BLaER1 treated with 17β-estradiol and CSF1 and Interleukin-3, amounts not matched to agents 10 nM and 100 nM (cell line): ENCODE data around the gene MROH2A.
A peak's percentile ranks its signal among the peaks of the same experiment; 100 is the strongest.
"Not testable (repeated sequence)": the region's sequence is repeated elsewhere in the genome, so short reads cannot be mapped to it uniquely, and the experiment has no call there.

ENCODE experiments used
- H3K27ac ChIP-seq, 11 experiments: shearing (Covaris generic); formaldehyde crosslinking; 2 replicates each; pipeline ENCODE4 v1.8.1; 2022
- H3K27me3 ChIP-seq, 11 experiments: shearing (Covaris generic); formaldehyde crosslinking; 2 replicates each; pipeline ENCODE4 v1.8.1; 2022
- H3K36me3 ChIP-seq, 11 experiments: shearing (Covaris generic); formaldehyde crosslinking; 2 replicates each; pipeline ENCODE4 v1.8.1; 2022
- H3K4me1 ChIP-seq, 10 experiments: shearing (Covaris generic); formaldehyde crosslinking; 2 replicates each; pipeline ENCODE4 v1.8.1; 2022
- H3K4me2 ChIP-seq, 11 experiments: shearing (Covaris generic); formaldehyde crosslinking; 2 replicates each; pipeline ENCODE4 v1.8.1; 2022
- H3K4me3 ChIP-seq, 10 experiments: shearing (Covaris generic); formaldehyde crosslinking; 2 replicates each; pipeline ENCODE4 v1.8.1; 2022
- H3K9ac ChIP-seq, 11 experiments: shearing (Covaris generic); formaldehyde crosslinking; 2 replicates each; pipeline ENCODE4 v1.8.1; 2022
- H3K9me3 ChIP-seq, 11 experiments: shearing (Covaris generic); formaldehyde crosslinking; replicated peaks in 1 of 11; 2 replicates each; pipeline ENCODE4 v1.8.1; 2022
- H4K20me1 ChIP-seq, 11 experiments: shearing (Covaris generic); formaldehyde crosslinking; 2 replicates each; pipeline ENCODE4 v1.8.1; 2022
- Cebpa-rat ChIP-seq, 11 experiments: shearing (Covaris generic); IDR thresholded peaks; 2 replicates each; pipeline ENCODE4 v1.8.1; 2022

The MROH2A gene

DNA sequence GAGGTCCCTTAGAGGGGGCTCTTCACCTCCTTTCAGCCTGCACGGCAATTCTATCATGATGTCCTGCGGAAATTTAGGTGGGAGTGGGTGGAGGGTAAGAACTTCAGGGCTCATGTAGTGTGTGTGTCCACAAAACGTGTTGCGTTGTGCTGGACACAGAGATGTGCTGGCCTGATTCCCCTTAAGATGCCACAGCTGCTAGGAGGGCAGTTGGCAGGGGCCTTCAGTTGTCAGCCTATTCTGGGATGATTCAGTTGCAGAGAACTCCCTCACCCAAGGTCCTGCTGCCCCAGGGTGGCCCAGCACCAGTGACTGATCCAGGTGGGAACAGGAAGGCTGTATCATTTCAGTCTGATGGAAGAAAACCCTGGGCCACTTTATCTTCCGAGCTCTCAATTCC is 77.2 kb downstream of the MROH2A start:
- H3K9ac ChIP-seq = 0 out of 22 replicates have a peak overlapping the region, but pooled peaks of 1 of the 11 experiments have one; percentile 94
- peaks cover 0 to 32% (median 25%) of the 10 kb centered on the region in 11 experiments; a peak in 18 of 22 replicates for H3K36me3 ChIP-seq
- peak overlapping the region in 1 of 10 experiments; percentile 74; a peak in 3 of 20 replicates for H3K4me3 ChIP-seq
- TF ChIP-seq Cebpa-rat (IDR thresholded peaks at IDR 0.05) = no peak
- peak overlapping the region in 7 of 11 experiments; percentile 61 to 94 (median 82); a peak in 9 of 22 replicates for H3K4me2 ChIP-seq
- H3K4me1 ChIP-seq = peaks cover 21 to 40% (median 25%) of the 10 kb centered on the region in 10 experiments
- H3K9me3 ChIP-seq = peaks cover 0 to 13% (median 0%) of the 10 kb centered on the region in 11 experiments; a peak in 7 of 22 replicates
- no peaks in the 10 kb centered on the region for H3K27me3 ChIP-seq
- H3K27ac ChIP-seq = peak overlapping the region in 7 of 11 experiments; percentile 79 to 95 (median 92); a peak in 9 of 22 replicates
- peaks cover 0 to 31% (median 20%) of the 10 kb centered on the region in 11 experiments; a peak in 16 of 22 replicates for H4K20me1 ChIP-seq

DNA sequence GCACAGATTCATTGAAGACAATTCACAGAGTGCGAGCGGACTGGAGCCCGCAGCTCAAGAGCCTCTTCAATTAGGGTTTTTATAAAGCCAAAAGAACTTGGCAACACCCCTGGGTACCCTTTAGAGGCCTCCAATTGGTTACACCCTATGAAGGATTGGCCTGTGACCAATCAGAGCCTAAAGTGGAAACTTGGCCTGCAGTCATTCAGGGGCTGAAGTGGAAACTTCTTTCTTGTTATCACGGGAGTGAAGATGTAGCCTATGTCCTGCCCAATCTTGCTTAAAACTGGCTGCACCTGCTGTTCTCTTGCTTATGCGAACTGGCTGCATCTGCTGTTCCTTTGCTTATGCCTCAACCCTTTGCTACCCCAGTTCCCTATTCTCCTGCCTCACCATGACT is 78.1 kb downstream of the MROH2A start:
- Histone ChIP-seq H3K4me2 (no peak overlapping the region), H3K27me3 (no peaks in the 10 kb centered on the region), H3K36me3 (peaks cover 0 to 23% (median 17%) of the 10 kb centered on the region in 11 experiments; a peak in 17 of 22 replicates), H3K27ac (no peak overlapping the region), H3K9me3 (peaks cover 0 to 13% (median 0%) of the 10 kb centered on the region in 11 experiments; a peak in 7 of 22 replicates), H3K4me1 (peaks cover 21 to 35% (median 24%) of the 10 kb centered on the region in 10 experiments), H3K4me3 (no peak overlapping the region), H4K20me1 (peaks cover 0 to 23% (median 12%) of the 10 kb centered on the region in 11 experiments; a peak in 13 of 22 replicates), H3K9ac (no peak overlapping the region)
- no peak for TF ChIP-seq Cebpa-rat (IDR thresholded peaks at IDR 0.05)

DNA sequence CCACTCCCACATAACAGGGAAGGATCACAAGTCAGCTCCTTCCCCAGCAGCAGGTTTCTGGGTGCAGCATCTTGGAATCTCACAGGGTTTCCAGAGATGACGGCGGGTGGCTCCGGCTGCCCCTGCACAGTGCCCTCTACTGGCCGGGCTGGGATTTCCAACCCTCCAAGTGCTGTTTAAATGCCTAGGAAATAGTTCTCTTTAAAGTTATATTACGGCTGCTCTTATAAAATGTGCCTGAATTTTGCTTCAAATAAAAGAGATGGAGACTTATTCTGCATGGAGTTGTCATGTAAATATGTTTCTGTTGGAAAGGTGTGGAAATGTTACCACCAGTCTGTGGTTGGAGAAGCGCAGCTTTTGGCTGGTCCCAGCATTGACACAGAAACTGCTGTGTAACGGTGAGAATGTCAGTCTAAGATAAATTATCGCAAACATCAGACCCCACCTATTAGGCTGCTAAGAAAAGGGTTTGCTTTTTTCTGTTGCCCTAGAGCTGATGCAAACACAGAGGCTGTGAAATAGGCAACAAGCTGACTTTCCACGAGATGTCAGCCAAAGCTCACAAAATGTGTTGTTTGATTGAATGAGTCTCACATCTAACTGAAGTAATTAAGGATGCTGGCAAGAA is 79.5 kb downstream of the MROH2A start:
- Histone ChIP-seq H3K9me3 (peaks cover 0 to 13% (median 0%) of the 10 kb centered on the region in 11 experiments; a peak in 7 of 22 replicates), H3K27ac (no peak overlapping the region), H3K4me3 (no peak overlapping the region), H3K9ac (no peak overlapping the region), H4K20me1 (peaks cover 0 to 10% (median 0%) of the 10 kb centered on the region in 11 experiments; a peak in 4 of 22 replicates), H3K27me3 (no peaks in the 10 kb centered on the region), H3K4me1 (peaks cover 10 to 20% (median 13%) of the 10 kb centered on the region in 10 experiments), H3K36me3 (peaks cover 0 to 9% (median 3%) of the 10 kb centered on the region in 11 experiments; a peak in 7 of 22 replicates), H3K4me2 (no peak overlapping the region)
- TF ChIP-seq Cebpa-rat (IDR thresholded peaks at IDR 0.05) = no peak

DNA sequence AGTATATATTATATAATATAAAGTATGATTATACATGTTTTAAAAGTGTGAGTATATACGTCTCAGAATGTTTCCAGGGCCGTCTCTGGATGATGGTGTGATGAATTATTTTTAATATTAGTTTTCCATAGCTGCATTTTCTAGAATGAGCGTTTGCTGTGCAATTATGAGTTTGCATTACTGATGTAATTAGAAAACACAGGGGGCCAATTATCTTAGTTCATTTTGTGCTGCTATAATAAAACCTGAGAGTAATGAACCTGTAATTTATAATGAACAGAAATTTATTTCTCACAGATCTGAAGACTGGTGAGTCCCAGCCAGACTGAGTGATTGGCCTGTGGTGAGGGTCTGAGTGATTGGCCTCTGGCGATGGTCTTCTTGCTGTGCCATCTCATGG is 80.2 kb downstream of the MROH2A start:
- H3K4me3 ChIP-seq = no peak overlapping the region
- peaks cover 0 to 13% (median 5%) of the 10 kb centered on the region in 11 experiments; a peak in 7 of 22 replicates for H3K9me3 ChIP-seq
- H3K4me1 ChIP-seq = peaks cover 3 to 13% (median 6%) of the 10 kb centered on the region in 10 experiments
- no peak for TF ChIP-seq Cebpa-rat (IDR thresholded peaks at IDR 0.05)
- H3K27me3 ChIP-seq = no peaks in the 10 kb centered on the region
- H4K20me1 ChIP-seq = peaks cover 0 to 4% (median 0%) of the 10 kb centered on the region in 11 experiments; a peak in 4 of 22 replicates
- H3K9ac ChIP-seq = no peak overlapping the region
- peaks cover 0 to 2% (median 0%) of the 10 kb centered on the region in 11 experiments; a peak in 4 of 22 replicates for H3K36me3 ChIP-seq
- no peak overlapping the region for H3K4me2 ChIP-seq
- no peak overlapping the region for H3K27ac ChIP-seq

DNA sequence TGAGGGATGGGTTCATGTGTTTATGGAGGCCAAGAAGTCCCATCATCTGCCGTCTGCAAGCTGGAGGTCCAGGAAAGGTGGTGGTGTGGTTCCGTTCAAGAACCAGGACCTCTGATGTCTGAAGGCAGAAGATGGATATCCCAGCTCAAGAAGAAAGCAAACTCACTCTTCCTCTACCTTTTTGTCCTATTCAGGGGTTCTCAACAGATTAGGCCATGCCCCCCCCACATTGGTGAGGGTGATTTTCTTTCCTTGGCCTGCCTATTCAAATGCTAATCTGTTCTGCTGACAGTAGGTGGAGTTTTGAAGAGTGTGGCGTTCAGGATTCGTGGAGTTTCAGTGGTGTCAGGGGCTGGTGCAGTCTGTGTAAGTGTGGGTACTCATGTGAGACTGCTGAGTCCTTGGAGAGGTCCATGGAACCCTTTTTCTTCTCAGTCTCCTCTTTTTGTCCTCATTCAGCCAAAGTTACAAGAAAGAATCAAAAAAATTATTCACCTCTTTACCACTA is 84.2 kb downstream of the MROH2A start:
- Histone ChIP-seq H3K36me3 (no peaks in the 10 kb centered on the region), H3K27me3 (no peaks in the 10 kb centered on the region), H3K27ac (no peak overlapping the region), H3K9ac (no peak overlapping the region), H3K9me3 (0 out of 22 replicates have a peak, but pooled peaks cover 0 to 8% (median 0%) of the 10 kb centered on the region in 11 experiments), H3K4me3 (no peak overlapping the region), H3K4me1 (no peaks in the 10 kb centered on the region), H4K20me1 (no peaks in the 10 kb centered on the region), H3K4me2 (no peak overlapping the region)
- TF ChIP-seq Cebpa-rat (IDR thresholded peaks at IDR 0.05) = no peak

DNA sequence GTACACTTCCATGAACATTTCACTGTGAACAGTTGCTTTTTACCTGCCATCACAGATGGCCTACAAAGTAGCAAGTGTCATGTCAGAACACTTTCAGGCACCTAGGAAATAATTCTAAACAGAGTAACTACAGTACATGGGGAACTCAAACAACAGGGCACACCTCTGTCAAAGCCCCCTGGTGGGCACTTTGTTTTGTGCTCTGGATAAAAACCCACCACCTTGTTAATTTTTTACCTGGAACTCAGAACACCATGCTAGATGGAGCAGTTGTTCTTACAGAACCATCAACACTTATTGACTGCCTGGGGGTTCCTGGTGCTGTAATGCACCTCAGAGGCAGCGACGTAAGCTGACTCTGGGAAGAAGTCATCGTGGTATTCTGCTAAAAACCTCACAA is 87.7 kb downstream of the MROH2A start:
- Histone ChIP-seq H3K4me2 (no peak overlapping the region), H3K36me3 (no peaks in the 10 kb centered on the region), H3K27me3 (no peaks in the 10 kb centered on the region; a peak in 1 of 22 replicates), H3K4me3 (no peak overlapping the region), H3K9ac (no peak overlapping the region), H3K4me1 (no peaks in the 10 kb centered on the region), H3K9me3 (peaks cover 11 to 31% (median 16%) of the 10 kb centered on the region in 11 experiments; a peak in 21 of 22 replicates), H4K20me1 (no peaks in the 10 kb centered on the region), H3K27ac (no peak overlapping the region)
- no peak for TF ChIP-seq Cebpa-rat (IDR thresholded peaks at IDR 0.05)

DNA sequence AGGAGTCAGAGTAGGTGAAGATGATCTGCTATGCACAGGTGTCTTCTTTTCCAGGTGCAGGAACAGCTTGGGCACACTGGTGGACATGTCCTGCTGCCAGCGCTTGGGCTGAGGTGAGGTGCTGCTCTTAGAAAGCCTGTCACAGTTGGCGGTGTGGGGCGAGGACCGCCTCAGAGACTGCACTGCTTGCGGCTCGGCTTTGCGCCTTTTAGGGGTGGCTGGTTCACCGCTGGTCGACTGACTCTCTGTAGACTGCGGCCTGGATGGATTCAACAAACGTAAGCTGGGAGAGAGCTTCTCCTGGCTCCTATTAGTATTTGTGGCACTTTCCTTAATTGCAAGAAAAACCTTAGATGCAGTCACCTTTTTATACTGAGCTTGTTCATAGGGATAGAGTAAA is 88.3 kb downstream of the MROH2A start:
- Histone ChIP-seq H3K4me1 (no peaks in the 10 kb centered on the region), H3K4me3 (no peak overlapping the region), H3K4me2 (no peak overlapping the region)

DNA sequence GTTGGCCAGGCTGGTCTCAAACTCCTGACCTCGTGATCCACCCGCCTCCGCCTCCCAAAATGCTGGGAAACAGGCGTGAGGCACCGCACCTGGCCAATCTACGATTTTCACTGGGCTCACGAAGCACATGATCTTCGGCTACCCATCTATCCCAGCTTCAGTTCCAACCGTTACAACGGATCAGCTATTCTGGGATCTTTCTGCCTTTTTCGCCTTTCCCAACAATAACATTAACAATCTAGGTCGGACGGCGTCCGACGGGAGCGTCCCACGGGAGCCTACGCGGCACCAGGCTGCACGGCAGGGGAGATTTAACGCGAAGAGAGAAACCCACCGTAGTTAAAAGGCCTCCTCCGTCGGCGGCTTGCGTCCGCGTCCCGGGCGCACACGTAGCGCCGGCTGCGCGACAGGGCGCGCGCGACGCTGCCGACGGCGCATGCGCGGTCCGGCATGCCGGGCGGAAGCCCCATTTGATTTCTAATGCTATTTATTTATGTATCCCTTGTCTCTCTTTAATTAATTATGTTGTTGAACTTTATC is 89.9 kb downstream of the MROH2A start, which contains the start of gene MSL3B:
Gene MSL3B, minus strand, starts transcription at position 394 of the 540 bp plus-strand sequence.
- Histone ChIP-seq H3K4me2 (no peak within 1 kb of the TSS), H4K20me1 (no peaks in the 10 kb centered on the region), H3K27ac (no peak within 1 kb of the TSS), H3K4me3 (no peak within 1 kb of the TSS), H3K4me1 (no peaks in the 10 kb centered on the region), H3K9me3 (peaks cover 11 to 28% (median 18%) of the 10 kb centered on the region in 11 experiments; a peak in 21 of 22 replicates), H3K36me3 (no peaks in the 10 kb centered on the region), H3K27me3 (no peaks in the 10 kb centered on the region; a peak in 1 of 22 replicates), H3K9ac (no peak within 1 kb of the TSS)
- no peak for TF ChIP-seq Cebpa-rat (IDR thresholded peaks at IDR 0.05)

More for the DNA sequence above, 88.3 kb downstream of the MROH2A start:
- no peak for TF ChIP-seq Cebpa-rat (IDR thresholded peaks at IDR 0.05)
- Histone ChIP-seq H3K27ac (no peak overlapping the region), H3K27me3 (no peaks in the 10 kb centered on the region; a peak in 1 of 22 replicates), H4K20me1 (no peaks in the 10 kb centered on the region), H3K9ac (no peak overlapping the region), H3K36me3 (no peaks in the 10 kb centered on the region), H3K9me3 (peaks cover 11 to 31% (median 18%) of the 10 kb centered on the region in 11 experiments; a peak in 21 of 22 replicates)

DNA sequence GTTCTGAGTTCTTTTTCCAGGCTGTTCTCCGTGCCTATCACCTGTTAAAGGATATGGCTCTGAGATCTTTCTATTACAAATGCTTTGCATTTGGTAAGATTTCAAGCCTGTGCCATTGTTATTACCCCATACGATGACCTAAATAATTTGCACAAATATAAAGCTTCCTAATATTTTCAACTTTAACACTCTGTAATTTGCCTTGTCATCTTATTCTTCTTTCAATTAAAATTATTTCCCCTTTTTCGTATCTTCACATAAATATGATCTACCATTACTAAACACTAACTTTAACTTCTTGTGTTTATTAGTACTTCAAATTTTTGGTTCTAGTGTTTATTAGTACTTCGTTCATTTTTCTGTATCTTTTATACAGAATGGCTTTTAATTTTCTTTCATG is 93.3 kb downstream of the MROH2A start:
- H3K4me2 ChIP-seq = no peak overlapping the region
- no peak overlapping the region for H3K4me3 ChIP-seq
- H4K20me1 ChIP-seq = no peaks in the 10 kb centered on the region
- H3K4me1 ChIP-seq = no peaks in the 10 kb centered on the region
- no peaks in the 10 kb centered on the region; a peak in 1 of 22 replicates for H3K27me3 ChIP-seq
- no peak overlapping the region for H3K9ac ChIP-seq
- no peak overlapping the region for H3K27ac ChIP-seq
- peaks cover 11 to 31% (median 21%) of the 10 kb centered on the region in 11 experiments; a peak in 21 of 22 replicates for H3K9me3 ChIP-seq
- H3K36me3 ChIP-seq = no peaks in the 10 kb centered on the region
- no peak for TF ChIP-seq Cebpa-rat (IDR thresholded peaks at IDR 0.05)

DNA sequence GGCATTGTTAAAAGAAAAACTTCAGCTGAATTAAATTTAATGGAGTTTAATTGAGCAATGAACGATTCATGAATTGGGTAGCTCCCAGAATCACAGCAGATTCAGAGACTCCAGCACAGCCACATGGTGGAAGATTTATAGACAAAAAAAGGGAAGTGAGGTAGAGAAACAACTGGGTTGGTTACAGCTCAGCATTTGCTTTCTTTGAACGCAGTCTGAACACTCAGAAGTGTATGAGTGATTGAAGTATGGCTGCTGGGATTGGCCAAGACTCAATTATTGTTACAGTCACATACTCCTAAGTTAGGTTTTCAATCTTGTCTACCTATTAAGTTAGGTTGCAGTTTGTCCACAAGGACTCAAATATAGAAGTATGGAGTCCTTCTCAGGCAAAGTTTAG is 94.0 kb downstream of the MROH2A start:
- not testable (repeated sequence) for H3K9ac ChIP-seq, H3K4me3 ChIP-seq, H3K4me1 ChIP-seq, H3K27me3 ChIP-seq, H3K36me3 ChIP-seq, H3K4me2 ChIP-seq, H3K27ac ChIP-seq, H4K20me1 ChIP-seq
- peaks cover 11 to 34% (median 21%) of the 10 kb centered on the region in 11 experiments; a peak in 21 of 22 replicates for H3K9me3 ChIP-seq
